Prostate gland (tissue), 2 donors: ENCODE data around the gene KCNT2.

Source experiments
- POLR2AphosphoS5 ChIP-seq: sonication (generic); formaldehyde crosslinking; IDR thresholded peaks from one replicate; pipeline ENCODE4 v1.6.1; 2017; ENCODE audit warnings: antibody characterized with exemption
- TF ChIP-seq, protein P1 (sequence below), 4 experiments: fragments of 200-600 bp in 2 of 4; fragments of 450-650 bp in 2 of 4; sonication (generic) in 2 of 4; IDR thresholded peaks; 1 replicate in 3 of 4; 2 replicates in 1 of 4; pipeline ENCODE4 v1.5.1; 2016 to 2019; ENCODE audit warnings: antibody characterized with exemption in 4 of 4, mild to moderate bottlenecking in 2 of 4, moderate library complexity in 2 of 4

GRCh38 chr1:196543833-196544232 is 64.4 kb downstream of the KCNT2 start:
- TF ChIP-seq, protein P1, sequence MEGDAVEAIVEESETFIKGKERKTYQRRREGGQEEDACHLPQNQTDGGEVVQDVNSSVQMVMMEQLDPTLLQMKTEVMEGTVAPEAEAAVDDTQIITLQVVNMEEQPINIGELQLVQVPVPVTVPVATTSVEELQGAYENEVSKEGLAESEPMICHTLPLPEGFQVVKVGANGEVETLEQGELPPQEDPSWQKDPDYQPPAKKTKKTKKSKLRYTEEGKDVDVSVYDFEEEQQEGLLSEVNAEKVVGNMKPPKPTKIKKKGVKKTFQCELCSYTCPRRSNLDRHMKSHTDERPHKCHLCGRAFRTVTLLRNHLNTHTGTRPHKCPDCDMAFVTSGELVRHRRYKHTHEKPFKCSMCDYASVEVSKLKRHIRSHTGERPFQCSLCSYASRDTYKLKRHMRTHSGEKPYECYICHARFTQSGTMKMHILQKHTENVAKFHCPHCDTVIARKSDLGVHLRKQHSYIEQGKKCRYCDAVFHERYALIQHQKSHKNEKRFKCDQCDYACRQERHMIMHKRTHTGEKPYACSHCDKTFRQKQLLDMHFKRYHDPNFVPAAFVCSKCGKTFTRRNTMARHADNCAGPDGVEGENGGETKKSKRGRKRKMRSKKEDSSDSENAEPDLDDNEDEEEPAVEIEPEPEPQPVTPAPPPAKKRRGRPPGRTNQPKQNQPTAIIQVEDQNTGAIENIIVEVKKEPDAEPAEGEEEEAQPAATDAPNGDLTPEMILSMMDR (IDR thresholded peaks at IDR 0.05) = no peak
- TF ChIP-seq POLR2AphosphoS5 = no peak
